H1 (cell line): ENCODE measurements around the gene OR5C1. TPM values are rescaled to one million over a fixed set of nuclear protein-coding genes. Genes with fewer than 3 reads are reported as not detected.

Source experiments
- CTCF ChIA-PET: fragments of 300-600 bp; sonication (Branson Sonifier 250); formaldehyde crosslinking; loops from one replicate; lab custom pipeline; 2021; ENCODE audit not compliant: partially characterized antibody; lab: Charles Lee
- POLR2A ChIA-PET: fragments of 300-600 bp; sonication (Branson Sonifier 250); formaldehyde crosslinking; loops from one replicate; lab custom pipeline; 2021; ENCODE audit warnings: inconsistent platforms; ENCODE audit not compliant: partially characterized antibody; lab: Charles Lee
- DNase-seq, 2 experiments: peaks; one replicate each; pipeline versions ENCODE4 v3.0.0 to v3.0.0-alpha.2; 2010 to 2022; ENCODE audit warnings: low spot score in 2 of 2, low read depth in 1 of 2, mixed read lengths in 1 of 2
- FAIRE-seq: peaks from 2 replicates; lab custom pipeline; 2011; peaks lifted over from hg19 to GRCh38; lab: Jason Lieb, UNC
- H2AFZ ChIP-seq: 2 replicates; pipeline ENCODE4 v1.8.1; 2012; ENCODE audit warnings: low read length, inconsistent platforms
- H2AK5ac ChIP-seq: 2 replicates; pipeline ENCODE4 v1.6.1; 2013; ENCODE audit warnings: low read depth, low read length
- H2BK120ac ChIP-seq: replicated peaks from 2 replicates; pipeline ENCODE3; 2013; ENCODE audit warnings: low read depth, low read length, inconsistent platforms
- H2BK12ac ChIP-seq: 2 replicates; pipeline ENCODE4 v1.6.1; 2013; ENCODE audit warnings: low read depth, low read length
- H2BK15ac ChIP-seq: 2 replicates; pipeline ENCODE4 v1.6.1; 2013; ENCODE audit warnings: low read length
- H2BK20ac ChIP-seq: 2 replicates; pipeline ENCODE4 v1.6.1; 2013; ENCODE audit warnings: low read length
- H2BK5ac ChIP-seq: 2 replicates; pipeline ENCODE4 v1.6.1; 2013; ENCODE audit warnings: low read depth, low read length
- H3K14ac ChIP-seq: 2 replicates; pipeline ENCODE4 v1.6.1; 2013; ENCODE audit warnings: inconsistent platforms; ENCODE audit not compliant: insufficient read length
- H3K18ac ChIP-seq: 2 replicates; pipeline ENCODE4 v1.6.1; 2013; ENCODE audit warnings: low read length; ENCODE audit errors: extremely low read depth
- H3K23ac ChIP-seq: 2 replicates; pipeline ENCODE4 v1.6.1; 2013; ENCODE audit warnings: inconsistent platforms; ENCODE audit not compliant: insufficient read length
- H3K23me2 ChIP-seq: 2 replicates; pipeline ENCODE4 v1.6.1; 2013; ENCODE audit warnings: low read depth, low read length
- H3K27ac ChIP-seq: 2 replicates; pipeline ENCODE4 v1.6.1; 2011; ENCODE audit warnings: low read depth, low read length, inconsistent platforms
- H3K27me3 ChIP-seq, 4 experiments: replicated peaks in 1 of 4; 1 replicate in 1 of 4; 2 replicates in 3 of 4; pipeline versions ENCODE4 v1.6.1 to v1.8.1; 2011 to 2013; ENCODE audit warnings: low read length in 3 of 4, mild to moderate bottlenecking in 3 of 4, inconsistent platforms in 2 of 4, mixed read lengths in 2 of 4, moderate library complexity in 1 of 4; ENCODE audit not compliant: control insufficient read depth in 3 of 4, insufficient read depth in 3 of 4; ENCODE audit errors: extremely low read depth in 1 of 4
- H3K36me3 ChIP-seq, 4 experiments: 2 replicates each; pipeline versions ENCODE4 v1.6.1 to v1.8.1; 2011 to 2013; ENCODE audit warnings: mild to moderate bottlenecking in 4 of 4, low read length in 3 of 4, moderate library complexity in 2 of 4, control low read depth in 1 of 4, inconsistent platforms in 1 of 4; ENCODE audit not compliant: insufficient read depth in 4 of 4, control insufficient read depth in 2 of 4
- H3K4ac ChIP-seq: replicated peaks from 2 replicates; pipeline ENCODE3; 2013; ENCODE audit warnings: low read length, low read depth, mixed read lengths, inconsistent platforms; ENCODE audit not compliant: insufficient read length
- H3K4me1 ChIP-seq, 4 experiments: replicated peaks in 1 of 4; 1 replicate in 1 of 4; 2 replicates in 3 of 4; pipeline versions ENCODE4 v1.6.1 to v1.8.1; 2011 to 2013; ENCODE audit warnings: low read length in 3 of 4, inconsistent platforms in 2 of 4, mixed read lengths in 1 of 4; ENCODE audit not compliant: insufficient read depth in 4 of 4, control insufficient read depth in 3 of 4
- H3K4me2 ChIP-seq, 2 experiments: 2 replicates each; pipeline versions ENCODE4 v1.6.1 to v1.8.1; 2011 to 2013; ENCODE audit warnings: low read depth in 2 of 2, low read length in 2 of 2, control low read depth in 1 of 2, inconsistent platforms in 1 of 2, mild to moderate bottlenecking in 1 of 2; ENCODE audit not compliant: insufficient read depth in 1 of 2
- H3K4me3 ChIP-seq, 4 experiments: fragments of 200-600, 300-600 bp in 1 of 4; sonication (generic), shearing (Covaris generic), sonication (Bioruptor Twin) in 1 of 4; 2 replicates each; pipeline versions ENCODE4 v1.5.1 to v1.8.1; 2011 to 2016; ENCODE audit warnings: low read length in 4 of 4, low read depth in 3 of 4, control low read depth in 2 of 4, inconsistent platforms in 2 of 4, mild to moderate bottlenecking in 2 of 4, mixed read lengths in 1 of 4, moderate library complexity in 1 of 4; ENCODE audit not compliant: insufficient read depth in 2 of 4; ENCODE audit errors: extremely low read depth in 1 of 4
- H3K56ac ChIP-seq: replicated peaks from 2 replicates; pipeline ENCODE3; 2013; ENCODE audit warnings: low read depth, mild to moderate bottlenecking, mixed read lengths, low read length, inconsistent platforms; ENCODE audit not compliant: insufficient read length
- H3K79me1 ChIP-seq: 2 replicates; pipeline ENCODE4 v1.6.1; 2013; ENCODE audit warnings: low read depth, low read length, control low read depth
- H3K79me2 ChIP-seq, 2 experiments: 2 replicates each; pipeline versions ENCODE4 v1.6.1 to v1.8.1; 2012 to 2013; ENCODE audit warnings: low read length in 2 of 2, mild to moderate bottlenecking in 2 of 2, inconsistent platforms in 1 of 2; ENCODE audit not compliant: insufficient read depth in 2 of 2, control insufficient read depth in 1 of 2
- H3K9ac ChIP-seq, 4 experiments: replicated peaks in 1 of 4; 1 replicate in 1 of 4; 2 replicates in 3 of 4; pipeline versions ENCODE4 v1.6.1 to v1.8.1; 2011 to 2013; ENCODE audit warnings: low read depth in 3 of 4, low read length in 3 of 4, control low read depth in 2 of 4, mild to moderate bottlenecking in 2 of 4, moderate library complexity in 2 of 4, inconsistent platforms in 1 of 4; ENCODE audit errors: extremely low read depth in 1 of 4
- H3K9me3 ChIP-seq, 2 experiments: 2 replicates each; pipeline versions ENCODE4 v1.6.1 to v1.8.1; 2012 to 2013; ENCODE audit warnings: mild to moderate bottlenecking in 2 of 2, moderate library complexity in 2 of 2, control low read depth in 1 of 2, inconsistent platforms in 1 of 2, low read depth in 1 of 2, low read length in 1 of 2, mixed read lengths in 1 of 2; ENCODE audit not compliant: insufficient read depth in 2 of 2
- H4K20me1 ChIP-seq, 2 experiments: replicated peaks in 1 of 2; 2 replicates each; pipeline versions ENCODE3 to v1.8.1; 2011 to 2013; ENCODE audit warnings: inconsistent platforms in 2 of 2, low read length in 2 of 2, mild to moderate bottlenecking in 1 of 2; ENCODE audit not compliant: insufficient read depth in 2 of 2, control insufficient read depth in 1 of 2
- H4K5ac ChIP-seq: 2 replicates; pipeline ENCODE4 v1.6.1; 2013; ENCODE audit warnings: low read length, low read depth, mixed read lengths, inconsistent platforms; ENCODE audit not compliant: insufficient read length
- H4K8ac ChIP-seq: 2 replicates; pipeline ENCODE4 v1.8.0; 2013; ENCODE audit warnings: mild to moderate bottlenecking, moderate library complexity, low read length, inconsistent platforms; ENCODE audit not compliant: insufficient read depth; ENCODE audit errors: extremely low read depth
- H4K91ac ChIP-seq: replicated peaks from 2 replicates; pipeline ENCODE3; 2013; ENCODE audit warnings: low read length, mixed read lengths, inconsistent platforms; ENCODE audit not compliant: insufficient read length
- CBX5 ChIP-seq: fragments of 300-800, 300-1000 bp; sonication (generic); IDR thresholded peaks from 2 replicates; pipeline ENCODE4 v1.7.1; 2016; ENCODE audit warnings: antibody characterized with exemption, low read length, low read depth
- CREB1 ChIP-seq: IDR thresholded peaks from 2 replicates; pipeline ENCODE4 v1.6.1; 2012; ENCODE audit warnings: inconsistent platforms
- HDAC6 ChIP-seq: IDR thresholded peaks from one replicate; pipeline ENCODE4 v1.7.1; 2012; ENCODE audit warnings: low read depth, mild to moderate bottlenecking, inconsistent platforms, low read length, moderate library complexity
- KDM1A ChIP-seq: fragments of 200-600, 300-600 bp; sonication (generic); IDR thresholded peaks from 2 replicates; pipeline ENCODE4 v1.7.1; 2016; ENCODE audit warnings: mild to moderate bottlenecking, low read length, borderline replicate concordance
- NANOG ChIP-seq: IDR thresholded peaks from 2 replicates; pipeline ENCODE4 v1.6.1; 2011; ENCODE audit warnings: low read length, low read depth, mild to moderate bottlenecking, inconsistent platforms; ENCODE audit not compliant: insufficient read depth, poor library complexity, severe bottlenecking
- POLR2A ChIP-seq, 2 experiments: IDR thresholded peaks; 1 replicate in 1 of 2; 2 replicates in 1 of 2; pipeline ENCODE4 v1.6.1; 2011; ENCODE audit warnings: low read depth in 2 of 2, low read length in 2 of 2, mild to moderate bottlenecking in 2 of 2; ENCODE audit errors: control extremely low read depth in 1 of 2
- POU5F1 ChIP-seq: IDR thresholded peaks from 2 replicates; pipeline ENCODE4 v1.6.1; 2011; ENCODE audit warnings: low read depth, mild to moderate bottlenecking, low read length, moderate library complexity
- SAP30 ChIP-seq: fragments of 300-600 bp; sonication (generic); IDR thresholded peaks from 2 replicates; pipeline ENCODE4 v1.7.1; 2012; ENCODE audit warnings: low read length, moderate library complexity, mild to moderate bottlenecking, inconsistent platforms; ENCODE audit not compliant: insufficient read depth, insufficient replicate concordance
- SIX5 ChIP-seq: IDR thresholded peaks from 2 replicates; pipeline ENCODE4 v1.6.1; 2011; ENCODE audit warnings: mild to moderate bottlenecking, low read depth, low read length
- SP2 ChIP-seq: IDR thresholded peaks from 2 replicates; pipeline ENCODE4 v1.6.1; 2012; ENCODE audit warnings: mild to moderate bottlenecking, low read length, inconsistent platforms
- TAF1 ChIP-seq: IDR thresholded peaks from 2 replicates; pipeline ENCODE4 v1.6.1; 2011; ENCODE audit warnings: mild to moderate bottlenecking, low read depth, low read length
- TBP ChIP-seq: IDR thresholded peaks from 2 replicates; pipeline ENCODE4 v1.6.1; 2011; ENCODE audit warnings: low read depth, low read length, improper control_type of control experiment
- YY1 ChIP-seq: IDR thresholded peaks from 2 replicates; pipeline ENCODE4 v1.6.1; 2011; ENCODE audit warnings: low read depth, mild to moderate bottlenecking, low read length
- WGBS, 2 experiments: shearing (Covaris generic) in 1 of 2; methylation state at CpG; one replicate each; pipeline versions ENCODE4 v1.1.6 to v1.1.7; 2013 to 2015; ENCODE audit warnings: low lambda C conversion rate in 2 of 2, mixed read lengths in 2 of 2, inconsistent platforms in 1 of 2, low coverage in 1 of 2, missing lambda C conversion rate in 1 of 2; ENCODE audit not compliant: insufficient replicate concordance in 2 of 2, insufficient coverage in 1 of 2, insufficient read length in 1 of 2; ENCODE audit errors: extremely low coverage in 1 of 2, missing lambda C conversion rate in 1 of 2; 5-methylcytosine and 5-hydroxymethylcytosine counted together
- polyA plus RNA-seq, 7 experiments: library from polyadenylated mRNA; depleted of rRNA in 3 of 7; stranded (reverse) in 5 of 7; unstranded in 2 of 7; fragments of >200 nt in 5 of 7; fragments of 200-250 nt in 2 of 7; gene quantifications; 1 replicate in 5 of 7; 2 replicates in 1 of 7; 4 replicates in 1 of 7; pipeline versions ENCODE4 v1.2.1 to v1.2.3, GENCODE V29; 2011 to 2013; ENCODE audit warnings: missing spikeins in 2 of 7, mixed read lengths in 2 of 7
- total RNA-seq: library from RNA; stranded (reverse); fragmentation: NEBNext Ultra II Directional; extraction: Animal tissue kit (Norgen Biotek cat#: 25700); gene quantifications from 2 replicates; pipeline ENCODE4 v1.2.1, GENCODE V29; 2021
- TF ChIP-seq, protein P1 (sequence below): IDR thresholded peaks from 2 replicates; pipeline ENCODE4 v1.6.1; 2011; ENCODE audit warnings: low read depth, mild to moderate bottlenecking, low read length; ENCODE audit not compliant: insufficient read depth

OR5C1 gene
- total and polyA plus RNA-seq, 2 of the 8 experiments (the other 6 are each of a cell fraction or from before 2014, with no cell fraction given): not detected

DNA sequence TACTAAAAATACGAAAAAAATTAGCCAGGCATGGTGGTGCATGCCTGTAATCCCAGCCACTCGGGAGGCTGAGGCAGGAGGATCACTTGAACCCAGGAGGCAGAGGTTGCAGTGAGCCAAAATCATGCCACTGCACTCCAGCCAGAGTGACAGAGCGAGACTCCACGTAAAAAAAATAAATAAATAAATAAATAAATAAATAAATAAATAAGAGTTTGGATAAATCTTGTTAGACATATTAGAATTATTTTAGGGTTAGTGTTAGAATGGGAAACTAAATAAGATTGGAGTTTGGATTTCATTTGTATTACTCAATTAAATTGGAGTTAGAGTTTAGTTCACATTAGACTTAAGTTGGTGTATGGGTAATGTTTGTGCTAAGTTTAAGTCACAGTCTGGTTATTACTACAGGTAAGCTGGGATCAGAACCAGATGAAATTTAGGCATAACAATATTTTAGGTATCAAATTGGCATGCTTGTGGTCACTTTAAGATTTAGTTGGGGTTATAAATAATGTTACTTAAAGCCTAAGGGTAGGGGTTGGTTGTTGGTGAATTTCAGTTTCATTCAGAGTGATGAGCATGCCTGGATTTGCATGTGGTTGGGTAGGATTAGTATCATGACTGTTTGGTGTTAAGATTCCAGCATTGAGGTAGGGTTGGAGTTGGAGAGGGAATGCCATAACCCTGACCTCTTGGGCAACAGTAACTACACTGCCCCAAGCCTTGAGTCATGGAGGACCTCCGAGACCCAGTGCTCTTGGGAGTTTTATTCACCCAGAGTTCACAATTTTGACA lies 3.3 kb downstream of the OR5C1 start:
- no peak overlapping the region for H3K14ac ChIP-seq
- no peak overlapping the region for H3K23ac ChIP-seq
- H4K20me1 ChIP-seq: no peaks in the 10 kb centered on the region
- ChIA-PET POLR2A (no interaction called here), CTCF (no interaction called here)
- no peaks in the 10 kb centered on the region for H3K27me3 ChIP-seq
- H3K9ac ChIP-seq: no peak overlapping the region
- H4K8ac ChIP-seq: no peak overlapping the region
- H2BK120ac ChIP-seq: no peak overlapping the region
- no peak overlapping the region for H3K27ac ChIP-seq
- no peak overlapping the region for H2BK20ac ChIP-seq
- no peak overlapping the region for H2BK5ac ChIP-seq
- 77% methylated on average over 5 of the region's 5 CpGs; no CpG with 5 or more reads in 1 of the 2 experiments for WGBS, 2 experiments
- DNase-seq (no peak), FAIRE-seq (no peak)
- peaks cover 49 to 50% of the 10 kb centered on the region in 2 experiments for H3K9me3 ChIP-seq
- H2BK15ac ChIP-seq: no peak overlapping the region
- H4K91ac ChIP-seq: no peak overlapping the region
- H4K5ac ChIP-seq: no peak overlapping the region
- no peaks in the 10 kb centered on the region for H3K36me3 ChIP-seq
- H3K4me3 ChIP-seq: no peak overlapping the region
- no peaks in the 10 kb centered on the region for H3K79me2 ChIP-seq
- no peak overlapping the region for H3K4ac ChIP-seq
- no peak overlapping the region for H2AK5ac ChIP-seq
- no peak overlapping the region for H2BK12ac ChIP-seq
- no peaks in the 10 kb centered on the region for H3K23me2 ChIP-seq
- no peak overlapping the region for H2AFZ ChIP-seq
- H3K4me2 ChIP-seq: no peak overlapping the region
- H3K18ac ChIP-seq: no peak overlapping the region
- no peak overlapping the region for H3K56ac ChIP-seq
- no peaks in the 10 kb centered on the region for H3K79me1 ChIP-seq
- H3K4me1 ChIP-seq: no peaks in the 10 kb centered on the region
- TF ChIP-seq POU5F1 (no peak), YY1 (no peak), CBX5 (no peak), NANOG (no peak), TAF1 (no peak), HDAC6 (no peak), POLR2A (IDR thresholded peaks at IDR 0.05; ENCODE audit: control extremely low read depth in 1 of 2, low read depth in 2 of 2, low read length in 2 of 2) (no peak), SP2 (no peak), TBP (no peak), CREB1 (no peak), SIX5 (no peak), KDM1A (no peak), SAP30 (no peak)
- TF ChIP-seq, protein P1, sequence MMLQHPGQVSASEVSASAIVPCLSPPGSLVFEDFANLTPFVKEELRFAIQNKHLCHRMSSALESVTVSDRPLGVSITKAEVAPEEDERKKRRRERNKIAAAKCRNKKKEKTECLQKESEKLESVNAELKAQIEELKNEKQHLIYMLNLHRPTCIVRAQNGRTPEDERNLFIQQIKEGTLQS: no peak
